HG03460 (cell line): Measurements from ENCODE around the gene PRAMEF8.
"Not testable (repeated sequence)": the region's sequence is repeated elsewhere in the genome, so short reads cannot be mapped to it uniquely, and the experiment has no call there.

Experiments
- ATAC-seq: cut with Tn5 transposase; IDR thresholded peaks from one replicate; pipeline ENCODE4 v1.9.1; 2021; ENCODE audit not compliant: unreplicated experiment

The PRAMEF8 gene

GRCh38 chr1:13285037-13285436 is at the start of gene PRAMEF8:
Gene PRAMEF8 (minus strand): TSS chr1:13285137. CDS start chr1:13284091, 1,046 bp downstream.
- ATAC-seq: not testable (repeated sequence)

- not testable (repeated sequence) for ATAC-seq
These were observed 30.3 kb upstream of the PRAMEF8 start, which contains the start of gene PRAMEF15 for GRCh38 chr1:13315281-13315680. Gene PRAMEF15 (plus strand): TSS chr1:13315581. CDS start chr1:13318408, 2,827 bp downstream.

GRCh38 chr1:13303239-13303638 is 18.3 kb upstream of the PRAMEF8 start, which contains the start of gene PRAMEF33:
Gene PRAMEF33 (plus strand): TSS chr1:13303539. CDS start chr1:13305955, 2,416 bp downstream.
- ATAC-seq: not testable (repeated sequence)

GRCh38 chr1:13302197-13302596 is 17.3 kb upstream of the PRAMEF8 start:
- not testable (repeated sequence) for ATAC-seq

GRCh38 chr1:13298699-13299098 is 13.8 kb upstream of the PRAMEF8 start:
- not testable (repeated sequence) for ATAC-seq

GRCh38 chr1:13297216-13297931 is 12.4 kb upstream of the PRAMEF8 start:
- ATAC-seq: not testable (repeated sequence)

GRCh38 chr1:13289030-13289429 is 4.1 kb upstream of the PRAMEF8 start:
- not testable (repeated sequence) for ATAC-seq

GRCh38 chr1:13279617-13280016 is 5.3 kb downstream of the PRAMEF8 start:
- not testable (repeated sequence) for ATAC-seq

- ATAC-seq: not testable (repeated sequence)
These were observed 7.9 kb downstream of the PRAMEF8 start for GRCh38 chr1:13277016-13277415.

- not testable (repeated sequence) for ATAC-seq
These were observed 19.8 kb downstream of the PRAMEF8 start for GRCh38 chr1:13265124-13265523.

- not testable (repeated sequence) for ATAC-seq
These were observed 31.0 kb downstream of the PRAMEF8 start, which contains the start of gene PRAMEF5 for GRCh38 chr1:13253898-13254297. Gene PRAMEF5 (plus strand): TSS chr1:13254198. CDS start chr1:13259269, 5,071 bp downstream.

- not testable (repeated sequence) for ATAC-seq
These were observed 37.8 kb downstream of the PRAMEF8 start for GRCh38 chr1:13247122-13247521.

GRCh38 chr1:13246554-13246871 is 38.4 kb downstream of the PRAMEF8 start:
- ATAC-seq: not testable (repeated sequence)

GRCh38 chr1:13245841-13246553 is 38.9 kb downstream of the PRAMEF8 start:
- not testable (repeated sequence) for ATAC-seq

GRCh38 chr1:13243536-13244263 is 41.2 kb downstream of the PRAMEF8 start:
- not testable (repeated sequence) for ATAC-seq

- not testable (repeated sequence) for ATAC-seq
These were observed 45.3 kb downstream of the PRAMEF8 start for GRCh38 chr1:13239633-13240032.

GRCh38 chr1:13237572-13237971 is 47.4 kb downstream of the PRAMEF8 start:
- not testable (repeated sequence) for ATAC-seq

GRCh38 chr1:13234057-13234456 is 50.9 kb downstream of the PRAMEF8 start:
- not testable (repeated sequence) for ATAC-seq

GRCh38 chr1:13232056-13232455 is 52.9 kb downstream of the PRAMEF8 start:
- not testable (repeated sequence) for ATAC-seq
